HCT116 (cell line): ENCODE data around the gene CLIC6. TPM values are rescaled to one million over a fixed set of nuclear protein-coding genes. Genes with fewer than 3 reads are reported as not detected.

Experiments used
- ATAC-seq: fragments of 200-7000 bp; cut with Tn5 transposase; 2 replicates; pipeline ENCODE4 v1.9.1; 2020; ENCODE audit warnings: mild to moderate bottlenecking, moderate library complexity
- BruUV-seq: library from RNA; stranded (reverse); fragments of 400-500 nt; replicated peaks from 2 replicates; lab custom pipeline; 2021; lab: Mats Ljungman, UMichigan
- CTCF ChIA-PET: fragments of 300-600 bp; sonication (Branson Sonifier 250); formaldehyde crosslinking; loops from one replicate; lab custom pipeline; 2021; ENCODE audit warnings: antibody characterized with exemption; lab: Charles Lee
- POLR2A ChIA-PET: fragments of 300-600, 350-600 bp; sonication (Branson Sonifier 250); formaldehyde crosslinking; loops from one replicate; lab custom pipeline; 2021; ENCODE audit warnings: antibody characterized with exemption; lab: Charles Lee
- RAD21 ChIA-PET, 2 experiments: fragments of 300-600 bp; sonication (Branson Sonifier 250); formaldehyde crosslinking; loops; one replicate each; lab custom pipeline; 2023; ENCODE audit warnings: low total read pairs in 2 of 2; ENCODE audit not compliant: uncharacterized antibody in 2 of 2, unreplicated experiment in 2 of 2, low non-redundant PET in 1 of 2; lab: Charles Lee
- DNase-seq: peaks from one replicate; pipeline ENCODE4 v3.0.0-alpha.2; 2010; ENCODE audit warnings: low read depth, low spot score
- H2AFZ ChIP-seq: fragments of 200-600 bp; shearing (Covaris generic), sonication (generic); 2 replicates; pipeline ENCODE4 v1.6.1; 2017; ENCODE audit warnings: low read depth, mixed run types, mixed read lengths, antibody characterized with exemption, low read length; ENCODE audit not compliant: poor library complexity, severe bottlenecking
- H3K27ac ChIP-seq: 2 replicates; pipeline ENCODE4 v1.5.1; 2012; ENCODE audit warnings: low read depth, low read length
- H3K27me3 ChIP-seq: fragments of 200-600 bp; sonication (generic); 2 replicates; pipeline ENCODE4 v1.6.1; 2016; ENCODE audit warnings: mixed run types, low read length, mixed read lengths; ENCODE audit not compliant: insufficient read depth
- H3K36me3 ChIP-seq, 2 experiments: fragments of 200-500 bp in 1 of 2; fragments of 200-600 bp in 1 of 2; sonication (Bioruptor generic) in 1 of 2; sonication (generic) in 1 of 2; 2 replicates each; pipeline versions ENCODE4 v1.5.1 to v1.6.1; 2014 to 2016; ENCODE audit warnings: low read length in 2 of 2, inconsistent platforms in 1 of 2, mixed read lengths in 1 of 2, mixed run types in 1 of 2; ENCODE audit not compliant: insufficient read depth in 2 of 2, control insufficient read depth in 1 of 2
- H3K4me1 ChIP-seq, 2 experiments: fragments of 200-600 bp in 1 of 2; sonication (generic) in 1 of 2; 2 replicates each; pipeline versions ENCODE4 v1.5.1 to v1.6.1; 2012 to 2017; ENCODE audit warnings: low read length in 2 of 2, inconsistent platforms in 1 of 2, mild to moderate bottlenecking in 1 of 2, mixed read lengths in 1 of 2, mixed run types in 1 of 2, moderate library complexity in 1 of 2; ENCODE audit not compliant: insufficient read depth in 2 of 2, control insufficient read depth in 1 of 2
- H3K4me2 ChIP-seq: fragments of 200-600 bp; sonication (generic); 2 replicates; pipeline ENCODE4 v1.6.1; 2017; ENCODE audit warnings: mixed run types, low read length, mixed read lengths
- H3K4me3 ChIP-seq, 2 experiments: fragments of 200-600 bp in 1 of 2; sonication (generic) in 1 of 2; replicated peaks in 1 of 2; 2 replicates each; pipeline ENCODE4 v1.5.1; 2011 to 2016; ENCODE audit warnings: low read length in 2 of 2, control low read depth in 1 of 2, low read depth in 1 of 2, mild to moderate bottlenecking in 1 of 2, mixed read lengths in 1 of 2, mixed run types in 1 of 2
- H3K79me2 ChIP-seq: fragments of 200-600 bp; sonication (generic); 2 replicates; pipeline ENCODE4 v1.6.1; 2017; ENCODE audit warnings: mild to moderate bottlenecking, mixed run types, low read length, moderate library complexity, mixed read lengths; ENCODE audit not compliant: insufficient read depth
- H3K9ac ChIP-seq: fragments of 200-600 bp; sonication (generic); 2 replicates; pipeline ENCODE4 v1.6.1; 2016; ENCODE audit warnings: low read length, mixed read lengths
- H3K9me2 ChIP-seq: fragments of 200-600 bp; sonication (generic), shearing (Covaris generic); 2 replicates; pipeline ENCODE4 v1.6.1; 2017; ENCODE audit warnings: mixed run types, mild to moderate bottlenecking, moderate library complexity; ENCODE audit not compliant: insufficient read depth
- H3K9me3 ChIP-seq, 2 experiments: fragments of 200-500 bp in 1 of 2; fragments of 200-600 bp in 1 of 2; sonication (Bioruptor generic) in 1 of 2; sonication (generic) in 1 of 2; 2 replicates each; pipeline ENCODE4 v1.6.1; 2014 to 2017; ENCODE audit warnings: low read length in 2 of 2, mixed read lengths in 2 of 2, inconsistent platforms in 1 of 2, low read depth in 1 of 2, mild to moderate bottlenecking in 1 of 2, mixed run types in 1 of 2, moderate library complexity in 1 of 2; ENCODE audit not compliant: control insufficient read depth in 1 of 2, insufficient read depth in 1 of 2
- H4K20me1 ChIP-seq: fragments of 200-600 bp; sonication (generic), shearing (Covaris generic); 2 replicates; pipeline ENCODE4 v1.6.1; 2017; ENCODE audit warnings: mixed run types, mild to moderate bottlenecking, moderate library complexity; ENCODE audit not compliant: insufficient read depth
- FOSL1 ChIP-seq: IDR thresholded peaks from 2 replicates; pipeline ENCODE4 v1.6.1; 2012; ENCODE audit warnings: low read depth
- ZBTB33 ChIP-seq: IDR thresholded peaks from 2 replicates; pipeline ENCODE4 v1.6.1; 2011; ENCODE audit warnings: mild to moderate bottlenecking, low read length, moderate library complexity; ENCODE audit not compliant: insufficient replicate concordance; ENCODE audit errors: extremely low read depth
- ZNF274 ChIP-seq: fragments of 200-500 bp; sonication (Bioruptor generic); IDR thresholded peaks from 2 replicates; pipeline ENCODE4 v1.6.1; 2014; ENCODE audit warnings: mild to moderate bottlenecking, low read depth, low read length, inconsistent platforms
- intact Hi-C: fragments of 100-400 bp; cut with micrococcal nuclease; formaldehyde crosslinking; loops from 2 replicates; pipeline ENCODE4 v1.10.0; 2022
- total RNA-seq: library from RNA; stranded (reverse); gene quantifications from one replicate; pipeline ENCODE4 v1.2.1, GENCODE V29; 2021; ENCODE audit not compliant: unreplicated experiment

Gene CLIC6
- total RNA-seq, 1 experiment from 2014 or later, result 0.05 TPM

- no peak for TF ChIP-seq ZBTB33
- TF ChIP-seq ZNF274, result no peak
- Histone ChIP-seq H3K27me3 (no peaks in the 10 kb centered on the region), H4K20me1 (no peaks in the 10 kb centered on the region), H3K9ac (no peak overlapping the region), H2AFZ (no peak overlapping the region), H3K36me3 (no peaks in the 10 kb centered on the region), H3K4me1 (no peaks in the 10 kb centered on the region), H3K4me3 (no peak overlapping the region), H3K4me2 (no peak overlapping the region), H3K9me3 (no peaks in the 10 kb centered on the region), H3K27ac (no peak overlapping the region), H3K9me2 (no peaks in the 10 kb centered on the region), H3K79me2 (no peaks in the 10 kb centered on the region)
- ChIA-PET POLR2A (no interaction called here), CTCF (no interaction called here), RAD21 (no interaction called here)
- no peak for DNase-seq
- ATAC-seq, result no peak
- intact Hi-C loops, result no loop called here
- BruUV-seq, result no TSS peak
Observed at GRCh38 chr21:34754690-34755647, 86.2 kb downstream of the CLIC6 start.

GRCh38 chr21:34761758-34762330, 93.0 kb downstream of the CLIC6 start:
- POLR2A ChIA-PET, result no interaction called here
- Histone ChIP-seq H3K4me3 (no peak overlapping the region), H3K79me2 (no peaks in the 10 kb centered on the region), H3K9ac (no peak overlapping the region), H3K27ac (no peak overlapping the region), H4K20me1 (no peaks in the 10 kb centered on the region), H2AFZ (no peak overlapping the region), H3K36me3 (no peaks in the 10 kb centered on the region), H3K9me3 (no peaks in the 10 kb centered on the region), H3K27me3 (no peaks in the 10 kb centered on the region), H3K9me2 (no peaks in the 10 kb centered on the region; the same call in 1 of the 2 replicates), H3K4me2 (no peak overlapping the region), H3K4me1 (no peaks in the 10 kb centered on the region)
- CTCF ChIA-PET, result interaction anchor here (1.3 to 1.8 kb wide), 4 partner anchors 9 to 16 kb away, joined by 3 to 6 read pairs (median 5); no protein-coding TSS in a partner anchor
- BruUV-seq, result no TSS peak
- intact Hi-C loops, result no loop called here
- ATAC-seq (no peak), DNase-seq (no peak)
- no peak for TF ChIP-seq FOSL1
- RAD21 ChIA-PET, result no interaction called here
